B cell (primary cell): ENCODE measurements around the gene TNFRSF12A. TPM values are rescaled to one million over a fixed set of nuclear protein-coding genes. Genes with fewer than 3 reads are reported as not detected.
A peak's percentile ranks its signal among the peaks of the same experiment; 100 is the strongest.

Experiments
- ATAC-seq: fragments of 200-7000 bp; cut with Tn5 transposase; one replicate; pipeline ENCODE4 v1.10.0; 2021; ENCODE audit warnings: low read depth, mild to moderate bottlenecking, moderate number of reproducible peaks, moderate library complexity
- CTCF ChIA-PET: fragments of 350-600 bp; sonication (Branson Sonifier 250); formaldehyde crosslinking; loops from one replicate; lab custom pipeline; 2021; ENCODE audit warnings: antibody characterized with exemption, inconsistent platforms; lab: Charles Lee
- POLR2A ChIA-PET: fragments of 350-600 bp; sonication (Branson Sonifier 250); formaldehyde crosslinking; loops from one replicate; lab custom pipeline; 2021; ENCODE audit warnings: antibody characterized with exemption; lab: Charles Lee
- DNase-seq: peaks from one replicate; pipeline ENCODE4 v3.0.0; 2013
- H2AFZ ChIP-seq: 2 replicates; pipeline ENCODE4 v1.6.1; 2012; ENCODE audit warnings: mild to moderate bottlenecking, low read depth, low read length; ENCODE audit not compliant: insufficient read depth, poor library complexity, severe bottlenecking
- H3K27ac ChIP-seq, 2 donors: 1 replicate in 1 of 2; 2 replicates in 1 of 2; pipeline ENCODE4 v1.5.1; 2012 to 2013; ENCODE audit warnings: low read length in 2 of 2, mild to moderate bottlenecking in 2 of 2, moderate library complexity in 1 of 2
- H3K27me3 ChIP-seq, 4 experiments: fragments of 200-600 bp in 1 of 4; sonication (generic) in 1 of 4; replicated peaks in 1 of 4; 1 replicate in 2 of 4; 2 replicates in 2 of 4; pipeline versions ENCODE4 v1.6.1 to v1.7.0; 2013 to 2016; ENCODE audit warnings: low read length in 3 of 4, mild to moderate bottlenecking in 2 of 4, mixed read lengths in 1 of 4, moderate library complexity in 1 of 4; ENCODE audit not compliant: insufficient read depth in 4 of 4, control insufficient read depth in 3 of 4; ENCODE audit errors: control extremely low read depth in 1 of 4
- H3K36me3 ChIP-seq, 2 experiments: replicated peaks in 1 of 2; 1 replicate in 1 of 2; 2 replicates in 1 of 2; pipeline versions ENCODE4 v1.6.1 to v1.7.1; 2013; ENCODE audit warnings: low read length in 1 of 2; ENCODE audit not compliant: insufficient read depth in 2 of 2, control insufficient read depth in 1 of 2; ENCODE audit errors: control extremely low read depth in 1 of 2, extremely low read depth in 1 of 2
- H3K4me1 ChIP-seq, 2 donors: fragments of 200-600 bp in 1 of 2; sonication (generic) in 1 of 2; 1 replicate in 1 of 2; 2 replicates in 1 of 2; pipeline versions ENCODE4 v1.5.1 to v1.6.1; 2013 to 2017; ENCODE audit warnings: low read length in 2 of 2; ENCODE audit not compliant: control insufficient read depth in 2 of 2, insufficient read depth in 2 of 2
- H3K4me2 ChIP-seq: replicated peaks from 2 replicates; pipeline ENCODE3; 2012; ENCODE audit warnings: mild to moderate bottlenecking, low read depth, low read length; ENCODE audit not compliant: poor library complexity, severe bottlenecking
- H3K4me3 ChIP-seq, 5 experiments: fragments of 200-600 bp in 1 of 5; sonication (generic) in 1 of 5; 1 replicate in 3 of 5; 2 replicates in 2 of 5; pipeline versions ENCODE4 v1.5.1 to v1.7.0; 2011 to 2016; ENCODE audit warnings: low read length in 4 of 5, mild to moderate bottlenecking in 4 of 5, low read depth in 2 of 5, control low read depth in 1 of 5, moderate library complexity in 1 of 5; ENCODE audit not compliant: insufficient read depth in 1 of 5; ENCODE audit errors: control extremely low read depth in 1 of 5, extremely low read depth in 1 of 5
- H3K79me2 ChIP-seq: fragments of 200-600 bp; sonication (generic); one replicate; pipeline ENCODE4 v1.6.0; 2016; ENCODE audit warnings: low read length; ENCODE audit not compliant: control insufficient read depth, insufficient read depth
- H3K9ac ChIP-seq: fragments of 200-600 bp; sonication (generic); 2 replicates; pipeline ENCODE4 v1.6.1; 2017; ENCODE audit warnings: mild to moderate bottlenecking, low read length, moderate library complexity
- H3K9me3 ChIP-seq, 3 donors: one replicate each; pipeline versions ENCODE4 v1.6.1 to v1.7.1; 2013; ENCODE audit warnings: low read length in 2 of 3; ENCODE audit not compliant: control insufficient read depth in 2 of 3, insufficient read depth in 1 of 3; ENCODE audit errors: control extremely low read depth in 1 of 3
- H4K20me1 ChIP-seq: 2 replicates; pipeline ENCODE4 v1.6.0; 2012; ENCODE audit warnings: mild to moderate bottlenecking, low read length; ENCODE audit not compliant: insufficient read depth, control insufficient read depth, poor library complexity, severe bottlenecking
- H3K27ac Mint-ChIP-seq: one replicate; pipeline ENCODE4 v1.8.0; 2021; ENCODE audit warnings: mixed read lengths
- H3K27me3 Mint-ChIP-seq: one replicate; pipeline ENCODE4 v1.8.0; 2021; ENCODE audit warnings: mixed read lengths
- H3K4me1 Mint-ChIP-seq: one replicate; pipeline ENCODE4 v1.8.0; 2021; ENCODE audit warnings: mixed read lengths
- H3K4me3 Mint-ChIP-seq: one replicate; pipeline ENCODE4 v1.8.0; 2021; ENCODE audit warnings: mixed read lengths
- H3K9me3 Mint-ChIP-seq: one replicate; pipeline ENCODE4 v1.8.0; 2022; ENCODE audit warnings: mixed read lengths; ENCODE audit not compliant: insufficient read depth
- CTCF ChIP-seq: fragments of 200-600 bp; IDR thresholded peaks from one replicate; pipeline ENCODE4 v1.8.0; 2022; ENCODE audit warnings: antibody characterized with exemption, mild to moderate bottlenecking
- EZH2 ChIP-seq: IDR thresholded peaks from 2 replicates; pipeline ENCODE4 v1.6.1; 2012; ENCODE audit warnings: borderline replicate concordance, low read depth, mild to moderate bottlenecking, moderate library complexity, low read length; ENCODE audit not compliant: insufficient read depth, poor library complexity, severe bottlenecking
- WGBS: methylation state at CpG from one replicate; pipeline ENCODE4 v1.1.5; 2013; ENCODE audit warnings: missing lambda C conversion rate; ENCODE audit not compliant: insufficient coverage; 5-methylcytosine and 5-hydroxymethylcytosine counted together
- intact Hi-C: fragments of 100-400 bp; cut with micrococcal nuclease; formaldehyde crosslinking; loops from one replicate; pipeline ENCODE4 v1.10.0; 2022
- polyA plus RNA-seq: library from polyadenylated mRNA; depleted of rRNA; stranded (reverse); fragments of >200 nt; gene quantifications from 2 replicates; pipeline ENCODE4 v1.2.3, GENCODE V29; 2012
- total RNA-seq, 2 donors: library from RNA; stranded (reverse); fragments of 120-200 nt in 1 of 2; gene quantifications; 1 replicate in 1 of 2; 2 replicates in 1 of 2; pipeline versions ENCODE4 v1.2.3 to v1.2.4, GENCODE V29; 2013 to 2022

TNFRSF12A gene
- total and polyA plus RNA-seq, 2 donors (not counting 1 experiment from before 2014, with no cell fraction given) = 0.61 to 1.3 TPM

DNA sequence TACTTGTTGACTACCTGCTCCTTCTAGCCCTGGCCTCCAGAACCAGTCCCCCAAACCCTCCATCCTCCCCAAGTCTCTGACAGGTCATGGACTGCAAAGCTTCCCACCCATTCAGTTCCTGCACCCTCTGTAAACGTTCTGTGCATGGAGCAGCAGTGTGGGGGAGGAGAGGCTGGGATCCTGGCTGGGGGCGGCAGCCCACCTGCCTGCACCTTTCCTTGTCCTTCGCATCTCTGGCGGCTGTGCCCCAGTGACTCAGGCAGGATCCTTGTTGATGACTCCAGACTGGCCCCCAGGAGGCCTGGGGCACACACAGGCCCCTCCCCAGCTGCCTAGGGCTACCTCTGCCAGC is 38.3 kb upstream of the TNFRSF12A start:
- Histone ChIP-seq H3K36me3 (no peaks in the 10 kb centered on the region), H3K4me3 (no peak overlapping the region), H3K4me2 (no peak overlapping the region), H3K27me3 (peaks cover 0 to 8% (median 1%) of the 10 kb centered on the region in 4 experiments), H3K27ac (no peak overlapping the region), H2AFZ (no peak overlapping the region), H3K4me1 (peaks cover 18 to 39% of the 10 kb centered on the region in 2 donors), H4K20me1 (peaks cover 5% of the 10 kb centered on the region), H3K79me2 (peaks cover 6% of the 10 kb centered on the region), H3K9ac (no peak overlapping the region), H3K9me3 (no peaks in the 10 kb centered on the region)
- no peak for TF ChIP-seq CTCF
- TF ChIP-seq EZH2 = no peak
- peaks cover 21% of the 10 kb centered on the region for H3K4me1 Mint-ChIP-seq
- intact Hi-C loops = loop anchor here (5.0 kb wide), 2 partner anchors 100 to 205 kb away; partner anchors contain the start of genes ELOB and FLYWCH2
- DNase-seq = no peak
- H3K27me3 Mint-ChIP-seq = no peaks in the 10 kb centered on the region
- ChIA-PET POLR2A (no interaction called here), CTCF (interaction anchor here (1.5 to 1.7 kb wide), 3 partner anchors 15 to 21 kb away, joined by 3 to 7 read pairs (median 4); no protein-coding TSS in a partner anchor)
- peak overlapping the region; percentile 81 for H3K4me3 Mint-ChIP-seq
- peak overlapping the region; percentile 71 for H3K27ac Mint-ChIP-seq
- no peaks in the 10 kb centered on the region for H3K9me3 Mint-ChIP-seq
- WGBS = 94% methylated on average over 3 of the region's 4 CpGs
- ATAC-seq = no peak

GRCh38 chr16:2982402-2982801 is 37.8 kb upstream of the TNFRSF12A start:
- Mint-ChIP-seq H3K9me3 (no peaks in the 10 kb centered on the region), H3K4me3 (peak overlapping the region; percentile 53), H3K27me3 (no peaks in the 10 kb centered on the region), H3K4me1 (peaks cover 21% of the 10 kb centered on the region), H3K27ac (no peak overlapping the region)
- Histone ChIP-seq H3K4me3 (no peak overlapping the region), H3K36me3 (no peaks in the 10 kb centered on the region), H3K4me2 (peak overlapping the region; percentile 83), H3K4me1 (peaks cover 18 to 39% of the 10 kb centered on the region in 2 donors), H3K79me2 (peaks cover 6% of the 10 kb centered on the region), H3K9ac (no peak overlapping the region), H3K27me3 (peaks cover 0 to 10% (median 1%) of the 10 kb centered on the region in 4 experiments), H4K20me1 (peaks cover 5% of the 10 kb centered on the region), H2AFZ (no peak overlapping the region), H3K9me3 (no peaks in the 10 kb centered on the region), H3K27ac (no peak overlapping the region)
- 94% methylated on average over 3 of the region's 5 CpGs for WGBS
- CTCF ChIA-PET = interaction anchor here (1.1 to 1.9 kb wide), 5 partner anchors 12 to 55 kb away, joined by 3 to 7 read pairs (median 4); no protein-coding TSS in a partner anchor
- ATAC-seq (no peak), DNase-seq (no peak)
- POLR2A ChIA-PET = interaction anchor here (0.7 kb wide), 1 partner anchor 46 kb away, joined by 6 read pairs; no protein-coding TSS in a partner anchor
- intact Hi-C loops = loop anchor here (5.0 kb wide), 2 partner anchors 100 to 205 kb away; partner anchors contain the start of genes ELOB and FLYWCH2
- TF ChIP-seq CTCF (no peak), EZH2 (no peak)
